ENCODE results near the gene SH3RF3. TPM values are rescaled to one million over a fixed set of nuclear protein-coding genes. Genes with fewer than 3 reads are reported as not detected.
A peak's percentile ranks its signal among the peaks of the same experiment; 100 is the strongest.

SH3RF3 gene
- total RNA-seq, 1 donor from 2014 or later, result 59.5 TPM

DNA sequence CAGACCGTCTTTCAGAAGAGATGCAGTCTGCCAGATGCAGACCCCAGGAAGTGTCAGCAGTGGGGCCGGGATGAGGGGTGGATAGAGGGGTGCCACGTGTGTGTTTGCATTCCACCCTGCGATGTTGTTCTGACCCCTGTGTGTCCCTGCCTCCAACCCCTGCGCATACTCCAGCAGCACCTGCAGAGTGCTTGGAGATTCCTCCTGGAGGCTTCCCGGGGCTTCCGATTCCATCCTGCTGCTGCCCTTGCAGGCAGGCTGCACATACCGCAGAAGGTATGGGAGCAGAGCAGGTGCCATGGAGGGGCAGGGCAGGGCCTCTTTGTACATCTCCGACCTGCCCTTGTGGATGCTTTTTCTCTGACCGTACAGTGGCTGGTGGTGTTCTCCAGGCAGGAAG, 177.2 kb downstream of the SH3RF3 start:
- Mint-ChIP-seq H3K27me3 (ENCODE audit: low read depth) (no peaks in the 10 kb centered on the region), H3K9me3 (ENCODE audit: low read depth) (no peaks in the 10 kb centered on the region), H3K27ac (ENCODE audit: unreplicated experiment) (peak overlapping the region; percentile 58), H3K4me1 (ENCODE audit: low read depth) (no peaks in the 10 kb centered on the region), H3K36me3 (ENCODE audit: low read depth) (peaks cover 4% of the 10 kb centered on the region), H3K4me3 (ENCODE audit: unreplicated experiment) (no peak overlapping the region)
- no peak for DNase-seq (ENCODE audit: low spot score)
- TF ChIP-seq, protein P1, sequence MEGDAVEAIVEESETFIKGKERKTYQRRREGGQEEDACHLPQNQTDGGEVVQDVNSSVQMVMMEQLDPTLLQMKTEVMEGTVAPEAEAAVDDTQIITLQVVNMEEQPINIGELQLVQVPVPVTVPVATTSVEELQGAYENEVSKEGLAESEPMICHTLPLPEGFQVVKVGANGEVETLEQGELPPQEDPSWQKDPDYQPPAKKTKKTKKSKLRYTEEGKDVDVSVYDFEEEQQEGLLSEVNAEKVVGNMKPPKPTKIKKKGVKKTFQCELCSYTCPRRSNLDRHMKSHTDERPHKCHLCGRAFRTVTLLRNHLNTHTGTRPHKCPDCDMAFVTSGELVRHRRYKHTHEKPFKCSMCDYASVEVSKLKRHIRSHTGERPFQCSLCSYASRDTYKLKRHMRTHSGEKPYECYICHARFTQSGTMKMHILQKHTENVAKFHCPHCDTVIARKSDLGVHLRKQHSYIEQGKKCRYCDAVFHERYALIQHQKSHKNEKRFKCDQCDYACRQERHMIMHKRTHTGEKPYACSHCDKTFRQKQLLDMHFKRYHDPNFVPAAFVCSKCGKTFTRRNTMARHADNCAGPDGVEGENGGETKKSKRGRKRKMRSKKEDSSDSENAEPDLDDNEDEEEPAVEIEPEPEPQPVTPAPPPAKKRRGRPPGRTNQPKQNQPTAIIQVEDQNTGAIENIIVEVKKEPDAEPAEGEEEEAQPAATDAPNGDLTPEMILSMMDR (IDR thresholded peaks at IDR 0.05), result no peak

DNA sequence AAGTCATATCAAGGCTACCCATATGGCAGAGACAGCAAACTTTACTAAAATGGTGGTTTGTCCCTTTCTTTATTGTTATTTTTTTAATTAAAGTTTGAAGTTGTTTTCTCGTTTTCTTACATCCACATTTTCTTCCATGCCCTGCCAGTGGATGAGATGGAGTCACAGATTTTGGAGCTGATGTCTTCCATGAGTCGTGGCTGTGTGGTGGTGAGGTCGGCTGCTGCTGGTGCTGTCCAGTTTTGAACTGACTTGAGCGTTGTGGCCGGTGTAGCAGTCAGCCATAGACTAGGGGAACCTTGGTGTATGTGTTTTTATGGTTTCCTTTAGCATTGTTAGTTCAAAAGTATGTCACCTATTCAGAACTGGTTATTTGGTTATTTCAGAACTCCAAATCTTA, 182.8 kb downstream of the SH3RF3 start:
- no peak overlapping the region for H3K27ac Mint-ChIP-seq (ENCODE audit: unreplicated experiment)
- DNase-seq (ENCODE audit: low spot score), result no peak
- no peaks in the 10 kb centered on the region for H3K9me3 Mint-ChIP-seq (ENCODE audit: low read depth)
- peaks cover 21% of the 10 kb centered on the region for H3K4me1 Mint-ChIP-seq (ENCODE audit: low read depth)
- H3K27me3 Mint-ChIP-seq (ENCODE audit: low read depth), result no peaks in the 10 kb centered on the region
- no peak overlapping the region for H3K4me3 Mint-ChIP-seq (ENCODE audit: unreplicated experiment)
- TF ChIP-seq, protein P1 (IDR thresholded peaks at IDR 0.05), result no peak
- peaks cover 5% of the 10 kb centered on the region for H3K36me3 Mint-ChIP-seq (ENCODE audit: low read depth)

DNA sequence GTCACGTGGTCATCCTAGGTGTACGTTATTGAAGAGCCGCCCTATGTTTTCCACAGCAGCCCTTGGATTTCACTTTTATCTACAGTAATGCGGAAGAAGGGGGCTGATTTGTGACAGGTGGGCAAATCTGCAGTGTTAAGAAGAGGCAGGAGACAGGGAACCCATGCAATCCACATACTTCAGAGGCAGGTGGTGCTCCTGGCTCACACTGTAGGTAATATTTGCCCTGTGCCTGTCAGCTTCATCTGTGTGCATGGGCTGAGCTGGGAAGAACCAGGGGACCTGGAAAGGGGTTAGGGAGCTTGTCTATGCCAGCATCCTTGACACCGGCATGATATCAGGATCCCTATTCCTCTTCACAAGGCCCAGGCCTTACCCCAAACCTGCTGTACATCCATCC, 183.9 kb downstream of the SH3RF3 start:
- Mint-ChIP-seq H3K27me3 (ENCODE audit: low read depth) (no peaks in the 10 kb centered on the region), H3K4me1 (ENCODE audit: low read depth) (peaks cover 32% of the 10 kb centered on the region), H3K36me3 (ENCODE audit: low read depth) (peaks cover 5% of the 10 kb centered on the region), H3K27ac (ENCODE audit: unreplicated experiment) (no peak overlapping the region), H3K9me3 (ENCODE audit: low read depth) (no peaks in the 10 kb centered on the region), H3K4me3 (ENCODE audit: unreplicated experiment) (no peak overlapping the region)
- DNase-seq (ENCODE audit: low spot score), result no peak
- TF ChIP-seq, protein P1 (IDR thresholded peaks at IDR 0.05), result no peak

DNA sequence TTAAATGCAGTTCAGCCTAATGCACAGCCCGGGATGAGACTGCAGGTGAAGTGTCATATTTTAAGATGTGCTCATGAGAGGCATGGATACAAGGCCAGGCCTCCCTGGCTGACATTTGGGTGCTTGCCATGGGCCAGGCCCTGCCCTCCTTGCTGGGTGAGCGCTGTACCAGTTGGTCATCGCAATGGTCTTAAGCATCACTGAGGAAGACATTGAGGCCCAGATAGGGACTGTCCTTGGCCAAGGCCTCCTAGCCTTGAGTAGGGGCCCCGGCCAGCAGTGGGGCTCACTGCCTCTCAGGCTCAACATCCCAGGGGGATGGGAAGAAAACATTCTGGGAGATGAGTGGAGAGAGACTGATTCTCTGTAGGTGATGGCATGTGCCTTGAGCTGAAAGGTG, 184.3 kb downstream of the SH3RF3 start:
- TF ChIP-seq, protein P1 (IDR thresholded peaks at IDR 0.05), result no peak
- Mint-ChIP-seq H3K4me1 (ENCODE audit: low read depth) (peaks cover 37% of the 10 kb centered on the region), H3K4me3 (ENCODE audit: unreplicated experiment) (no peak overlapping the region), H3K27me3 (ENCODE audit: low read depth) (no peaks in the 10 kb centered on the region), H3K9me3 (ENCODE audit: low read depth) (no peaks in the 10 kb centered on the region), H3K27ac (ENCODE audit: unreplicated experiment) (no peak overlapping the region), H3K36me3 (ENCODE audit: low read depth) (peaks cover 5% of the 10 kb centered on the region)
- DNase-seq (ENCODE audit: low spot score), result no peak

DNA sequence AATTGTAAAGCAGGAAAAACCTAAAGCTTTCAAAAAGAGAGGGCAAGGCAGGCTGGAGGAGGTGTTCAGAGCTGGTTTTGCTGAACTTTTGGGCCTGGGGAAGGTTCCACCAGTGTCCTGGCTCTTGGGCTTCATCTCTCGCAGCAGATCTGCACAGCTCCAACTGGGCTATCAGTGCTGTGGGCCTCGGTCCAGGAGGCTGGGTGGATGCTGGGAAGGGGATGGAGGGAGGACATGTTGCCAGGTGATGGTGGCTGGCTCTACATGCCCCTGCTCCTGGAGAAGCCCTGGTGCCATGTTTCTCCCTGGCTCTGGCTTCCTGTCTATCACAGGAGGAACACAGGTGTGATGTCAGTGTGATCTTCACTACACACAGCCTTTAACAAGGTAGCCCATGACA, 187.1 kb downstream of the SH3RF3 start:
- no peaks in the 10 kb centered on the region for H3K9me3 Mint-ChIP-seq (ENCODE audit: low read depth)

More for the DNA sequence above, 187.1 kb downstream of the SH3RF3 start:
- TF ChIP-seq, protein P1 (IDR thresholded peaks at IDR 0.05), result no peak
- Mint-ChIP-seq H3K36me3 (ENCODE audit: low read depth) (peaks cover 1% of the 10 kb centered on the region), H3K4me1 (ENCODE audit: low read depth) (peaks cover 64% of the 10 kb centered on the region), H3K27me3 (ENCODE audit: low read depth) (no peaks in the 10 kb centered on the region), H3K4me3 (ENCODE audit: unreplicated experiment) (no peak overlapping the region), H3K27ac (ENCODE audit: unreplicated experiment) (no peak overlapping the region)
- no peak for DNase-seq (ENCODE audit: low spot score)

Measured in chondrocyte (in vitro differentiated cells).